Islet of Langerhans (tissue), 1 donor: ENCODE data around the gene GRAMD2B.
A peak's percentile ranks its signal among the peaks of the same experiment; 100 is the strongest.
"Not testable (repeated sequence)": the region's sequence is repeated elsewhere in the genome, so short reads cannot be mapped to it uniquely, and the experiment has no call there.

Experiments
- FAIRE-seq: peaks from one replicate; lab custom pipeline; 2011; peaks lifted over from hg19 to GRCh38; lab: Jason Lieb, UNC

The GRAMD2B gene

GRCh38 chr5:126413856-126414255 lies 9.4 kb upstream of the GRAMD2B start:
- no peak for FAIRE-seq

- FAIRE-seq: no peak
Observed at GRCh38 chr5:126414874-126415502, 8.2 kb upstream of the GRAMD2B start.

- no peak for FAIRE-seq
Observed at GRCh38 chr5:126415789-126416188, 7.4 kb upstream of the GRAMD2B start.

- FAIRE-seq: no peak
Observed at GRCh38 chr5:126416266-126416925, 6.8 kb upstream of the GRAMD2B start.

GRCh38 chr5:126417178-126417577 lies 6.0 kb upstream of the GRAMD2B start:
- no peak for FAIRE-seq

- FAIRE-seq: no peak
Observed at GRCh38 chr5:126419102-126419501, 4.1 kb upstream of the GRAMD2B start.

- FAIRE-seq: peak; percentile 21
Observed at GRCh38 chr5:126428421-126428820, 5.2 kb downstream of the GRAMD2B start.

- no peak for FAIRE-seq
Observed at GRCh38 chr5:126430631-126431030, 7.4 kb downstream of the GRAMD2B start.

GRCh38 chr5:126433701-126434100 lies 10.5 kb downstream of the GRAMD2B start:
- no peak for FAIRE-seq

- no peak for FAIRE-seq
Observed at GRCh38 chr5:126435261-126435660, 12.1 kb downstream of the GRAMD2B start.

- FAIRE-seq: no peak
Observed at GRCh38 chr5:126435714-126436113, 12.5 kb downstream of the GRAMD2B start.

GRCh38 chr5:126437721-126438120 lies 14.5 kb downstream of the GRAMD2B start:
- FAIRE-seq: no peak

GRCh38 chr5:126438267-126438666 lies 15.1 kb downstream of the GRAMD2B start:
- no peak for FAIRE-seq

- FAIRE-seq: no peak
Observed at GRCh38 chr5:126438868-126439267, 15.7 kb downstream of the GRAMD2B start.

- not testable (repeated sequence) for FAIRE-seq
Observed at GRCh38 chr5:126439724-126440123, 16.5 kb downstream of the GRAMD2B start.

- no peak for FAIRE-seq
Observed at GRCh38 chr5:126441230-126441629, 18.0 kb downstream of the GRAMD2B start.

GRCh38 chr5:126443374-126443851 lies 20.2 kb downstream of the GRAMD2B start:
- no peak for FAIRE-seq

- no peak for FAIRE-seq
Observed at GRCh38 chr5:126444137-126444536, 20.9 kb downstream of the GRAMD2B start.

GRCh38 chr5:126445502-126446174 lies 22.4 kb downstream of the GRAMD2B start:
- no peak for FAIRE-seq

GRCh38 chr5:126446498-126447224 lies 23.5 kb downstream of the GRAMD2B start:
- FAIRE-seq: no peak

GRCh38 chr5:126448720-126449119 lies 25.5 kb downstream of the GRAMD2B start:
- no peak for FAIRE-seq

GRCh38 chr5:126449751-126450271 lies 26.6 kb downstream of the GRAMD2B start:
- FAIRE-seq: no peak
